K562 treated with DMSO at 1 percent for 4 hours (cell line): ENCODE data around the gene IZUMO3. TPM values are rescaled to one million over a fixed set of nuclear protein-coding genes. Genes with fewer than 3 reads are reported as not detected.

ENCODE experiments used
- total RNA-seq: library from RNA; unstranded; fragments of 300-600 nt; gene quantifications from 2 replicates; pipeline ENCODE4 v1.2.3, GENCODE V29; 2022; ENCODE audit not compliant: insufficient read depth

IZUMO3 gene
- total RNA-seq, result not detected in 2 replicates

GRCh38 chr9:24545847-24546522 lies at the start of gene IZUMO3:
IZUMO3 (minus strand) TSS chr9:24545897; CDS start chr9:24545649, 248 bp downstream.

